Progenitor cell of endocrine pancreas (in vitro differentiated cells): ENCODE results near the gene AMIGO2. TPM values are rescaled to one million over a fixed set of nuclear protein-coding genes. Genes with fewer than 3 reads are reported as not detected.

Source experiments
- DNase-seq: peaks from one replicate; pipeline ENCODE4 v3.0.0; 2021; ENCODE audit warnings: low spot score; ENCODE audit not compliant: unreplicated experiment
- H3K27ac Mint-ChIP-seq: 2 replicates; pipeline ENCODE4 v1.8.0; 2021; ENCODE audit warnings: mild to moderate bottlenecking, moderate library complexity, mixed read lengths
- H3K27me3 Mint-ChIP-seq: 2 replicates; pipeline ENCODE4 v1.8.0; 2021; ENCODE audit warnings: mixed read lengths
- H3K36me3 Mint-ChIP-seq: 2 replicates; pipeline ENCODE4 v1.8.0; 2022; ENCODE audit warnings: mixed read lengths; ENCODE audit not compliant: insufficient read depth
- H3K4me1 Mint-ChIP-seq: 2 replicates; pipeline ENCODE4 v1.8.0; 2021; ENCODE audit warnings: low read depth, mixed read lengths
- H3K4me3 Mint-ChIP-seq: 2 replicates; pipeline ENCODE4 v1.8.0; 2021; ENCODE audit warnings: low read depth, mild to moderate bottlenecking, moderate library complexity, mixed read lengths
- H3K9me3 Mint-ChIP-seq: 2 replicates; pipeline ENCODE4 v1.8.0; 2021; ENCODE audit warnings: low read depth, mixed read lengths
- CTCF ChIP-seq: fragments of 200-600 bp; sonication (generic); IDR thresholded peaks from one replicate; pipeline ENCODE4 v1.5.0; 2021; ENCODE audit warnings: antibody characterized with exemption, mild to moderate bottlenecking; ENCODE audit not compliant: unreplicated experiment
- total RNA-seq: library from RNA; stranded (reverse); gene quantifications from 2 replicates; pipeline ENCODE4 v1.2.1, GENCODE V29; 2021

The AMIGO2 gene
- total RNA-seq, 1 donor from 2014 or later: 10.7 TPM

GRCh38 chr12:47029903-47030302 is 49.9 kb downstream of the AMIGO2 start:
- no peak for DNase-seq
- Mint-ChIP-seq H3K4me1 (peaks cover 10% of the 10 kb centered on the region), H3K36me3 (no peaks in the 10 kb centered on the region), H3K4me3 (no peak overlapping the region), H3K27me3 (no peaks in the 10 kb centered on the region), H3K27ac (no peak overlapping the region), H3K9me3 (no peaks in the 10 kb centered on the region)
- TF ChIP-seq CTCF: no peak

- no peak for DNase-seq
- H3K4me3 Mint-ChIP-seq: no peak overlapping the region
- peaks cover 7% of the 10 kb centered on the region for H3K4me1 Mint-ChIP-seq
- H3K9me3 Mint-ChIP-seq: no peaks in the 10 kb centered on the region
- no peak for TF ChIP-seq CTCF
- H3K27ac Mint-ChIP-seq: no peak overlapping the region
- no peaks in the 10 kb centered on the region for H3K27me3 Mint-ChIP-seq
- no peaks in the 10 kb centered on the region for H3K36me3 Mint-ChIP-seq
Measured at GRCh38 chr12:47028981-47029708, 50.6 kb downstream of the AMIGO2 start.

DNA sequence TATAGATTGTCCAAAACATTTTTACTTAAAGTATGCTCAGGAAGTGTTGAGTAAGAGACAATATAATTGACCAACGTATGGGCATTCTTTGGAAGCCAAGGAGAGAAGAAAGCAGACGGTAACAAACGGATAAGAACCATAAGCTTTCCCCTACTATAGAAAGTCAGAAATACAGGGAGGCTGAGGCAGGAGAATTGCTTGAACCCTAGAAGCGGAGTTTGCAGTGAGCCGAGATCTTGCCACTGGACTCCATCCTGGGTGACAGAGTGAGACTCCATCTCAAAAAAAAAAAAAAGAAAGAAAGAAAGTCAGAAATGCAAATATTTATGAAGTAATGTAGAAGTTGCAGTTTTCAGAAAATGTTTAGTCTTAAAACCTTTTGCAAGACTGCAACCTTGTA is 51.6 kb downstream of the AMIGO2 start:
- no peak for DNase-seq
- H3K36me3 Mint-ChIP-seq: no peaks in the 10 kb centered on the region
- no peak for TF ChIP-seq CTCF
- H3K27ac Mint-ChIP-seq: no peak overlapping the region
- H3K9me3 Mint-ChIP-seq: no peaks in the 10 kb centered on the region
- no peak overlapping the region for H3K4me3 Mint-ChIP-seq
- peaks cover 3% of the 10 kb centered on the region for H3K4me1 Mint-ChIP-seq
- no peaks in the 10 kb centered on the region for H3K27me3 Mint-ChIP-seq

Other genes starting within 250 kb of the AMIGO2 start
- 0.91 and 1.1 TPM in 2 replicates for gene PCED1B, start 338 bp downstream of the AMIGO2 start, total RNA-seq